Thyroid gland (tissue), 4 donors: Measurements from ENCODE around the gene EMP1. TPM values are rescaled to one million over a fixed set of nuclear protein-coding genes. Genes with fewer than 3 reads are reported as not detected.
A peak's percentile ranks its signal among the peaks of the same experiment; 100 is the strongest.

ENCODE experiments used
- DNase-seq, 2 donors: peaks; one replicate each; pipeline ENCODE4 v3.0.0-alpha.2; 2019
- H3K27ac ChIP-seq, 3 donors: fragments of 200-600 bp; sonication (generic); 1 replicate in 2 of 3; 2 replicates in 1 of 3; pipeline ENCODE4 v1.5.1; 2016 to 2019; ENCODE audit warnings: mild to moderate bottlenecking in 1 of 3, moderate library complexity in 1 of 3
- H3K27me3 ChIP-seq: fragments of 200-600 bp; sonication (generic); one replicate; pipeline ENCODE4 v1.5.1; 2019
- H3K36me3 ChIP-seq, 2 donors: fragments of 200-600 bp; sonication (generic); one replicate each; pipeline ENCODE4 v1.5.1; 2016 to 2019
- H3K4me1 ChIP-seq, 2 donors: fragments of 200-600 bp; sonication (generic); one replicate each; pipeline ENCODE4 v1.5.1; 2017 to 2019
- H3K4me3 ChIP-seq, 3 donors: fragments of 200-600 bp; sonication (generic); replicated peaks in 1 of 3; 1 replicate in 2 of 3; 2 replicates in 1 of 3; pipeline ENCODE4 v1.5.1; 2016; ENCODE audit warnings: mild to moderate bottlenecking in 1 of 3
- H3K9me3 ChIP-seq: fragments of 200-600 bp; sonication (generic); one replicate; pipeline ENCODE4 v1.5.1; 2017
- POLR2A ChIP-seq, 2 donors: fragments of 450-650 bp; IDR thresholded peaks; one replicate each; pipeline ENCODE4 v1.6.1; 2017; ENCODE audit warnings: antibody characterized with exemption in 2 of 2, mild to moderate bottlenecking in 2 of 2, moderate library complexity in 1 of 2
- WGBS, 2 donors: methylation state at CpG; one replicate each; pipeline ENCODE4 v1.1.5; 2017; 5-methylcytosine and 5-hydroxymethylcytosine counted together
- intact Hi-C: fragments of 100-400 bp; cut with DNase I; formaldehyde crosslinking; loops from one replicate; pipeline ENCODE4 v1.15.1; 2023
- total RNA-seq, 4 donors: library from RNA; depleted of rRNA; stranded (reverse); fragments of >200 nt; gene quantifications; one replicate each; pipeline ENCODE4 v1.2.3, GENCODE V29; 2016
- TF ChIP-seq, protein P1 (sequence below), 6 experiments: fragments of 200-600 bp in 3 of 6; fragments of 450-650 bp in 3 of 6; sonication (generic) in 3 of 6; IDR thresholded peaks; one replicate each; pipeline ENCODE4 v1.5.1; 2016 to 2019; ENCODE audit warnings: antibody characterized with exemption in 6 of 6, mild to moderate bottlenecking in 2 of 6, inconsistent platforms in 1 of 6, moderate library complexity in 1 of 6

Gene EMP1
- total RNA-seq, 4 donors from 2014 or later, result 459 to 634 (median 503) TPM

DNA sequence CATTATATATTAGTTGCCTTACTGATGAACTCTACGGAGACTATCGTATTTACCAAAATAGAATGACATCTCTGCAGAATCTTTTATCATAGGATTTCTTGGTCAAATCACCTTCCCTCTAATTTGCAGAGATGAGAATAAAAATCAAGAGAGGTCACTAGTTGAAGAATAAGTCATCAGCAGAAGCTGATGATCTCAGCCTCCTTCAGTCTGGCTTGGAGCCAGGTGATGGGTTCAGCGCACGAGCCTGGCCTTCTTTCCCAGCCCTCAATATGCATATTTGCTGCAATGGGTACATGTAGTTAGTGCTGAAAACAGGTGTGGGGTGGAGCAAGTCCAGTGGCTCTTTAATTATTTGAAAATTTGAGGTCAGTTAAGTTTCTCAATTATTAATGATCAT, 19.2 kb upstream of the EMP1 start:
- WGBS, 2 donors, result 80 to 88% methylated on average over 4 of the region's 4 CpGs
- Histone ChIP-seq H3K36me3 (no peaks in the 10 kb centered on the region), H3K27me3 (no peaks in the 10 kb centered on the region), H3K9me3 (no peaks in the 10 kb centered on the region), H3K4me3 (no peak overlapping the region), H3K27ac (no peak overlapping the region), H3K4me1 (peaks cover 27 to 53% of the 10 kb centered on the region in 2 donors)
- TF ChIP-seq POLR2A (IDR thresholded peaks at IDR 0.05), result no peak
- TF ChIP-seq, protein P1, sequence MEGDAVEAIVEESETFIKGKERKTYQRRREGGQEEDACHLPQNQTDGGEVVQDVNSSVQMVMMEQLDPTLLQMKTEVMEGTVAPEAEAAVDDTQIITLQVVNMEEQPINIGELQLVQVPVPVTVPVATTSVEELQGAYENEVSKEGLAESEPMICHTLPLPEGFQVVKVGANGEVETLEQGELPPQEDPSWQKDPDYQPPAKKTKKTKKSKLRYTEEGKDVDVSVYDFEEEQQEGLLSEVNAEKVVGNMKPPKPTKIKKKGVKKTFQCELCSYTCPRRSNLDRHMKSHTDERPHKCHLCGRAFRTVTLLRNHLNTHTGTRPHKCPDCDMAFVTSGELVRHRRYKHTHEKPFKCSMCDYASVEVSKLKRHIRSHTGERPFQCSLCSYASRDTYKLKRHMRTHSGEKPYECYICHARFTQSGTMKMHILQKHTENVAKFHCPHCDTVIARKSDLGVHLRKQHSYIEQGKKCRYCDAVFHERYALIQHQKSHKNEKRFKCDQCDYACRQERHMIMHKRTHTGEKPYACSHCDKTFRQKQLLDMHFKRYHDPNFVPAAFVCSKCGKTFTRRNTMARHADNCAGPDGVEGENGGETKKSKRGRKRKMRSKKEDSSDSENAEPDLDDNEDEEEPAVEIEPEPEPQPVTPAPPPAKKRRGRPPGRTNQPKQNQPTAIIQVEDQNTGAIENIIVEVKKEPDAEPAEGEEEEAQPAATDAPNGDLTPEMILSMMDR (IDR thresholded peaks at IDR 0.05), result no peak
- no peak for DNase-seq
- intact Hi-C loops, result no loop called here

DNA sequence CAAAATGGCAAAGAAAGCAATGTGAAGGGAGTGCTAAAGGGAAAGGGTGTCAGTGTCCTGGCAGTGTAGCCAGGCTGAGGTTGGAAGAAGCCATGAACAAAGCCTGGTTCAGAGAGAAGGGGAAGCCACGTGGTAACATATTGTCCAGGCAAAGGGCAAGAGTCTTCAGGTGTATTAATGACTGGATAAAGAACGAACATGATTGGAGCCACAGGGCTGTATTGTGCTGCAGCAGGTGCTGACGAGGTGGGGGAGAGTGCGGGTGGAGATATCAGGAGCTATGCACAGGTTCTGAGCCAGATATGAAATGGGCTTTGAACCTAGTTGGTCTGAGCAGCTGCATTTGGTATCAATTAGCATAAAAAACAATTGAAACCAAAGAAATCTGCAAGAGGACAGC, 18.6 kb upstream of the EMP1 start:
- Histone ChIP-seq H3K27me3 (no peaks in the 10 kb centered on the region), H3K36me3 (no peaks in the 10 kb centered on the region), H3K27ac (no peak overlapping the region), H3K4me3 (no peak overlapping the region), H3K9me3 (no peaks in the 10 kb centered on the region), H3K4me1 (peaks cover 22 to 48% of the 10 kb centered on the region in 2 donors)
- intact Hi-C loops, result no loop called here
- 91 to 93% methylated on average over 4 of the region's 4 CpGs for WGBS, 2 donors
- no peak for DNase-seq
- TF ChIP-seq POLR2A (IDR thresholded peaks at IDR 0.05), result no peak
- TF ChIP-seq, protein P1 (IDR thresholded peaks at IDR 0.05), result no peak

DNA sequence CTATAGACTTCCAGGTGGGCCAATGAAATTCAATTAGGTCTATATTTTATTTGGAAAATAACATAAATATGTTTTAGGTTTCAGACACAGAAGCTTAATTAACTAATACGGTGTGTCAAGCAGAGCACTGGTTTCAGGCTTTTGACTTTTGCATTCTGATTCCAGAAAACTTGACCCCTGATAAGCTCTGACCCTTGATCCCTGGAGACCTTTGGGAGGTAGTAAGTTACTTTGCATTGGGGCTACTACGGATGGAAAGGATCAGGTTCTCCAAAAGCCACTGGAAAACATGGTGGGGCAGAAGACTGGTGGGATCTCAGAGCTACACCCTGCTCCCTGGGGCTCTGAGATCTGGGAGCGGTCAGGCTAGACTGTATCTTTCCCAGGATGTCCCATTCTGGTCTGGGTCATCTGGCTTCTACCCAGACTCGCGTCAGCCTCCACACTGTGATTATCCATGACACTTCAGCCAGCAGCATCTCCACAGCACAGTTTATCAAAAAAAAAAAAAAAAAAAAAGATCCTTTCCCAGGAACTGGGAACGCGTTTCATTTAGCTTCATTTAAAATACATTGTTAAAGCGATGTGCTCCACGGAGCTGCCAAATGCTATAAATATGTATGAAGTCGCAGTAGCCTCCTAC, 17.8 kb upstream of the EMP1 start:
- H3K4me1 ChIP-seq, result peaks cover 14 to 40% of the 10 kb centered on the region in 2 donors
- TF ChIP-seq POLR2A (IDR thresholded peaks at IDR 0.05), result no peak
- TF ChIP-seq, protein P1 (IDR thresholded peaks at IDR 0.05), result no peak
- H3K36me3 ChIP-seq, result no peaks in the 10 kb centered on the region
- H3K27me3 ChIP-seq, result no peaks in the 10 kb centered on the region
- DNase-seq, result no peak
- 59 to 64% methylated on average over 10 of the region's 10 CpGs for WGBS, 2 donors
- peak overlapping the region in 2 of 3 donors; percentile 22 to 59 for H3K27ac ChIP-seq
- H3K9me3 ChIP-seq, result no peaks in the 10 kb centered on the region
- intact Hi-C loops, result no loop called here
- H3K4me3 ChIP-seq, result no peak overlapping the region

DNA sequence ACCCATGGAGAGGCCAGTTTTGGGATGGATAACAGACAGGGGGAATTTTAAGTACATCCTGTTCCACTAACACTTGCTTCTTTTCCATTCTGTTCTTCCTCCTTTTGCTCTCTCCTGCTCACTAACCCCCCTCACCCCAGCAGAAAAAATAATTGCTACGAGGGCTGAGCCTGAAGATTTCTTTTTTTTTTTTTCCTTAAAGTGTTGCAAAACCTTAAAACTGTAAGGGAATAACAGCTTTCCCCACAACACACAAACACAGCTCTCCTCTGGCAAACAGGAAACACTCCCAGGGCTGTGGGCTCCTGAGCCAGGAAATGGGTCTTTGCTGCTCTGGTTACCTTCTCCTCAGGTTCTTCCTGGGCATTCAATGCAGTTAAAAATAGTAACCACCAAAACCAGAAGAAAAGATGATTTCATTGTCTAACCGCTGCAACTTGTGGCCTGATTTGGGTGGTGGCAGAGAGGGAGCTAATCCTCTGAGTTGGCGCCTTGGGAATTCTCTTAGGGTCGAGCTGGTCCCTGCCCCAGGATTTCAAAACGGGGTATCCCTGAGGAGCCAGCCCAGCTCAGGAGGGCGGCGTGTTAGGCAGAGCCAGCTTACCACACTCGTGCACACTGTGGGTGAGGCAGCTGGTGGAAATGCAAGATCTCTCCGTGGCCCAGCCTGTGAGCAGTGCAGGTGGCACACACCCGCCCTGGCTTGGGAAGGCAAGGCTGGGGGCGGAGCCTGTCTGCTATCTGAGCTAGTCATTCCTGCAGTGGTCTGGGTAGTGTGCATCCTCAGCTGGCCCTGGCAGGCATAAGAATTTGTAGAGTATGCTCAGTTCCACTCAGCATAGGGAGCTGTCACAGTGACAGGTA, 17.1 kb upstream of the EMP1 start:
- H3K4me3 ChIP-seq, result no peak overlapping the region
- peak; percentile 62 to 64 for DNase-seq
- intact Hi-C loops, result no loop called here
- no peaks in the 10 kb centered on the region for H3K36me3 ChIP-seq
- peak overlapping the region; percentile 22 to 59 (median 54) for H3K27ac ChIP-seq
- WGBS, 2 donors, result 46 to 57% methylated on average over 10 to 11 of the region's 11 CpGs
- TF ChIP-seq POLR2A (IDR thresholded peaks at IDR 0.05), result no peak
- TF ChIP-seq, protein P1 (IDR thresholded peaks at IDR 0.05), result no peak
- peaks cover 11 to 35% of the 10 kb centered on the region in 2 donors for H3K4me1 ChIP-seq
- no peaks in the 10 kb centered on the region for H3K27me3 ChIP-seq
- no peaks in the 10 kb centered on the region for H3K9me3 ChIP-seq
